Neural progenitor cell (in vitro differentiated cells): Measurements from ENCODE around the gene DVL2.

ENCODE experiments used
- EZH2 ChIP-seq: fragments of 200-600 bp; sonication (generic); IDR thresholded peaks from 2 replicates; pipeline ENCODE4 v1.6.1; 2017; ENCODE audit warnings: antibody characterized with exemption, mild to moderate bottlenecking, moderate library complexity
- TF ChIP-seq, protein P1 (sequence below): fragments of 200-600 bp; sonication (generic); IDR thresholded peaks from 2 replicates; pipeline ENCODE4 v1.5.1; 2017; ENCODE audit warnings: antibody characterized with exemption, mild to moderate bottlenecking

DNA sequence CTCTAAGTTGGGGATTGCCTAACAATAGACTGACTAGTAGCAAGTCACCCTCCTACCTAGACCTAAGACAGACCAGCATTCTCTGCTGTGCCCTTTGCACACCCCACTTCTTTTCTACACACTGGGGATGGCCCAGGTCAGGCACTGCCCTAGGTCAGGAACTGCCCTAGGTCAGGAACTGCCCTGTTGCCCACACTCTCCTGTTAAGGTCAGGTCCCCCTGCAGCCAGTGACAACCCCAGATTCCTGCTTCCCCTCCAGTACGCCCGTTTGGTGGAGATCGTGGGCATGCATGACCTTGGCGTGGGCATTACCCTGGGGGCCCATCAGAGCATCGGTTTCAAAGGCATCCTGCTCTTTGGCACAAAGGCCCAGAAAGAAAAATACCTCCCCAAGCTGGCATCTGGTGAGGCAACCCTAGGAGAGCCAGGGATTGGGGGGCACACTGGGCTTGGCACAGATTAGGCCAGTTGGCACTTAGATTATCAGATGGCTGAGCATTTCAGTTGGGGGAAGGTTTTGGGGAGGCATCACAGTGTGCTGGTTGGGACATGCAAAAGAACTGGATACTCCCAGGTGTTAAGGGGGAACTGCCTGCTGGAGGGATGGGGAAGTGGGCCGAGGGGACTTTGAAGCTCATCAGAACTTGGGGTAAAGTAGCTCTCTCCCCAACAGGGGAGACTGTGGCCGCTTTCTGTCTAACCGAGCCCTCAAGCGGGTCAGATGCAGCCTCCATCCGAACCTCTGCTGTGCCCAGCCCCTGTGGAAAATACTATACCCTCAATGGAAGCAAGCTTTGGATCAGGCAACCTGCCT is 12.8 kb downstream of the DVL2 start:
- TF ChIP-seq, protein P1, sequence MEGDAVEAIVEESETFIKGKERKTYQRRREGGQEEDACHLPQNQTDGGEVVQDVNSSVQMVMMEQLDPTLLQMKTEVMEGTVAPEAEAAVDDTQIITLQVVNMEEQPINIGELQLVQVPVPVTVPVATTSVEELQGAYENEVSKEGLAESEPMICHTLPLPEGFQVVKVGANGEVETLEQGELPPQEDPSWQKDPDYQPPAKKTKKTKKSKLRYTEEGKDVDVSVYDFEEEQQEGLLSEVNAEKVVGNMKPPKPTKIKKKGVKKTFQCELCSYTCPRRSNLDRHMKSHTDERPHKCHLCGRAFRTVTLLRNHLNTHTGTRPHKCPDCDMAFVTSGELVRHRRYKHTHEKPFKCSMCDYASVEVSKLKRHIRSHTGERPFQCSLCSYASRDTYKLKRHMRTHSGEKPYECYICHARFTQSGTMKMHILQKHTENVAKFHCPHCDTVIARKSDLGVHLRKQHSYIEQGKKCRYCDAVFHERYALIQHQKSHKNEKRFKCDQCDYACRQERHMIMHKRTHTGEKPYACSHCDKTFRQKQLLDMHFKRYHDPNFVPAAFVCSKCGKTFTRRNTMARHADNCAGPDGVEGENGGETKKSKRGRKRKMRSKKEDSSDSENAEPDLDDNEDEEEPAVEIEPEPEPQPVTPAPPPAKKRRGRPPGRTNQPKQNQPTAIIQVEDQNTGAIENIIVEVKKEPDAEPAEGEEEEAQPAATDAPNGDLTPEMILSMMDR: no peak
- TF ChIP-seq EZH2: no peak
